ENCODE results near the gene ATP6V0E2.

DNA sequence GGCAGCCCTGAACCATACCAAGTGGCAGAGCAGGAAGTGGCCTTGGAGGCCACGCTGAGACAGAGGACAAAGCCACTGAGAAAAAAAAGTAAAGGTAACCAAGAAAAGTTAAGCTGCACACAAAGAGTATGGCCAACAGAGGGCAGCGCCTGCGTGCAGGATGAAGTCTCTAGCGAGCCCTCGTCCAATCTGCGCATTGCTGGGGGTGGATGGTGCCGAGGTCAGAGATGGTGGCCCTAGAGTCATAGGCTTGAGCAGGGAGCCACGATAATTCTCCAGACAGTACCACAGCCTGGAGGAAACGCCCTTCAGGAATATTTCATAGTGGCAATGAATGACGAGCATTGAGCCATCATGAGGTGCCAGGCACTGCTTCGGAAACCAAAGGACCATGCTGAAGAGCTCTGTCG, 9.7 kb downstream of the ATP6V0E2 start:
- TF ChIP-seq, protein P1, sequence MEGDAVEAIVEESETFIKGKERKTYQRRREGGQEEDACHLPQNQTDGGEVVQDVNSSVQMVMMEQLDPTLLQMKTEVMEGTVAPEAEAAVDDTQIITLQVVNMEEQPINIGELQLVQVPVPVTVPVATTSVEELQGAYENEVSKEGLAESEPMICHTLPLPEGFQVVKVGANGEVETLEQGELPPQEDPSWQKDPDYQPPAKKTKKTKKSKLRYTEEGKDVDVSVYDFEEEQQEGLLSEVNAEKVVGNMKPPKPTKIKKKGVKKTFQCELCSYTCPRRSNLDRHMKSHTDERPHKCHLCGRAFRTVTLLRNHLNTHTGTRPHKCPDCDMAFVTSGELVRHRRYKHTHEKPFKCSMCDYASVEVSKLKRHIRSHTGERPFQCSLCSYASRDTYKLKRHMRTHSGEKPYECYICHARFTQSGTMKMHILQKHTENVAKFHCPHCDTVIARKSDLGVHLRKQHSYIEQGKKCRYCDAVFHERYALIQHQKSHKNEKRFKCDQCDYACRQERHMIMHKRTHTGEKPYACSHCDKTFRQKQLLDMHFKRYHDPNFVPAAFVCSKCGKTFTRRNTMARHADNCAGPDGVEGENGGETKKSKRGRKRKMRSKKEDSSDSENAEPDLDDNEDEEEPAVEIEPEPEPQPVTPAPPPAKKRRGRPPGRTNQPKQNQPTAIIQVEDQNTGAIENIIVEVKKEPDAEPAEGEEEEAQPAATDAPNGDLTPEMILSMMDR (conservative IDR thresholded peaks at IDR 0.05), result peak; percentile 77
- no peak for TF ChIP-seq EZH2 (IDR thresholded peaks at IDR 0.05; ENCODE audit: low read depth)
